ENCODE data around the gene BNC1. TPM values are rescaled to one million over a fixed set of nuclear protein-coding genes. Genes with fewer than 3 reads are reported as not detected.
"Not testable (repeated sequence)": the region's sequence is repeated elsewhere in the genome, so short reads cannot be mapped to it uniquely, and the experiment has no call there.

Gene BNC1
- polyA plus RNA-seq, 4 donors = 0.21 to 0.29 (median 0.22) TPM

- no peak for DNase-seq (ENCODE audit: low read depth in 4 of 4, low spot score in 3 of 4)
Measured at GRCh38 chr15:83249030-83249343, 35.5 kb downstream of the BNC1 start.

DNA sequence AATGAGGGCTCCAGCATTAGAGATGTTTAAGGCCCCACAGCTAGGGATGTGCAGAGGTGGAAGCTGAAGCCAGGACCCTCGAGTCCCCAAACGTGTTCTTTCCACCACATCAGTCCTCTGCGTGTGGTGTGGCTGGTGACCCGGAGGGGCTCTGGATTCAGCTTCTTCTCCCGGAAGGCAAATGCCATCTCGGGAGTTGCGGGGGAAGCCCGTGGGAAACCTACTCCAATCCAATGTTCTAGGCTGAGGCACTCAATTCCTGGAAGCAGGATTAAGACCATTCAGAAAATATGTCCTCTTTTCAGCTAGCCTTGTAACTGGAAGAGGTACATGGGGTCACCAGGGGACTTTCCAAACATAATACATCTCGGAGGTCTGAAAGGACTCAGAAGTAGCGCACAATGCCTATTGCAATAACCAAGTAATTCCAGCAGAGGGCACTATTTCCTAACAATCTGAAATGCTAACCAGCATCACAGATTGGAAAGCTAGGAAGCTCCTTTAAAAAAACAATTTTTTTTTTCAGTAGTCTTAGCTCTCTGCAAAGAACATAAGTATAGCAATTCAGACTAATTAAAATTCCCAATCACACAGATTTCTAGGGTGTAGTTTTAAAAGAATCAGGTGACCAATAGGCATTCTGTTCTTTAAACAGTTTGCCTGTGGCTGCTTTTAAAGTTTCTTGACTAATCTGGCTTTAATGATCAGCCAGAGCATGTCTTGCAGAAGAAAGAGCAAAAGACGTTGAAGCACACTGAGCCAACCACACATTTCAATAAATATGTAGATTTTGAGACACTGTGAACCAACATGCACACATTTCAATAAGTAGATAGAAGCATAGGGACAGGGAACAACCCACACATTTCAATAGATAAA, 36.1 kb downstream of the BNC1 start:
- DNase-seq (ENCODE audit: low read depth in 4 of 4, low spot score in 3 of 4) = peak; percentile 63 to 72 (median 67)

- no peak for DNase-seq (ENCODE audit: low read depth in 4 of 4, low spot score in 3 of 4)
Measured at GRCh38 chr15:83243634-83244033, 40.8 kb downstream of the BNC1 start.

- DNase-seq (ENCODE audit: low read depth in 4 of 4, low spot score in 3 of 4) = no peak
Measured at GRCh38 chr15:83230242-83230641, 54.2 kb downstream of the BNC1 start.

DNA sequence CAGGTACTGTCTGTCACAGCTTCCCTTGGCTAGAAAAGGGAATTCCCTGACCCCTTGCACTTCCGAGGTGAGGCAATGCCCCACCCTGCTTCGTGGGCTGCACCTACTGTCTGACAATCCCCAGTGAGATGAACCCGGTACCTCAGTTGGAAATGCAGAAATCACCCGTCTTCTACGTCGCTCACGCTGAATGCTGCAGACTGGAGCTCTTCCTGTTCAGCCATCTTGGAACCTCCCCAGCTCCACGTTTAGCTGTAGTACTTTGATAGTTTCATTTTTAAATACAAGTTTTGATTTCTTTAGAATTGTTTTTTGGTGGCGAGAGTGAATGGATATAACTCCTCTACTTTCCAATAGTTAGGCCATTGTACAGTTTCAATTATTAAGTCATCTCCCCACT, 59.0 kb downstream of the BNC1 start:
- DNase-seq (ENCODE audit: low read depth in 4 of 4, low spot score in 3 of 4) = no peak

DNA sequence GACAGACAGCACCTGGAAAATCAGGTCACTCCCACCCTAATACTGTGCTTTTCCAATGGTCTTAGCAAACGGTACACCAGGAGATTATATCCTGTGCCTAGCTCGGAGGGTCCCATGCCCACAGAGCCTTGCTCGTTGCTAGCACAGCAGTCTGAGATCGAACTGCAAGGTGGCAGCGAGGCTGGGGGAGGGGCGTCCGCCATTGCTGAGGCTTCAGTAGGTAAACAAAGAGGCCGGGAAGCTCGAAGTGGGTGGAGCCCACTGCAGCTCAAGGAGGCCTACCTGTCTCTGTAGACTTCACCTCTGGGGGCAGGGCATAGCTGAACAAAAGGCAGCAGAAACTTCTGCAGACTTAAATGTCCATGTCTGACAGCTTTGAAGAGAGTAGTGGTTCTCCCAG, 62.7 kb downstream of the BNC1 start:
- DNase-seq (ENCODE audit: low read depth in 4 of 4, low spot score in 3 of 4) = not testable (repeated sequence)

GRCh38 chr15:83219026-83219425, 65.4 kb downstream of the BNC1 start:
- DNase-seq (ENCODE audit: low read depth in 4 of 4, low spot score in 3 of 4) = no peak

- no peak for DNase-seq (ENCODE audit: low read depth in 4 of 4, low spot score in 3 of 4)
Measured at GRCh38 chr15:83215306-83215705, 69.2 kb downstream of the BNC1 start.

GRCh38 chr15:83210619-83211018, 73.8 kb downstream of the BNC1 start:
- DNase-seq (ENCODE audit: low read depth in 4 of 4, low spot score in 3 of 4) = no peak

DNA sequence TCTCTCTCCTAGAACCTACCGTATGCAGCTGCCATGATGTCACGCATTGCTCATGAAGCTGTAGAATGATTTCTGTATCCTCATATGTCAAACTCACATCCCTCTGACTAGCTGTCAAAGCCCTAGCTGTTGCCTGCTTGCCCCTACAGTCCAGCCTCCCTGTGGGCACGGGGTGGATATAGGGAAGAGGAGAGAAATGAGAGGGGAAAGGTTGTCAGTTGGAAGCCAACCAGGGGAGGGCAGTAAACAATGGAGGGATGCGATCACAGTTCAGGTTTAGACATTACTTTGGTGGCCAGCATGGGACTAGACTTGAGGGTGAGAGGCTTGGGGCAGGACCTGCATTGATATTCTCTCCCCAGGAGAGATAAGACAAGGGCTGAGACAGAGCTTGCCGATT, 75.1 kb downstream of the BNC1 start:
- no peak for DNase-seq (ENCODE audit: low read depth in 4 of 4, low spot score in 3 of 4)

DNA sequence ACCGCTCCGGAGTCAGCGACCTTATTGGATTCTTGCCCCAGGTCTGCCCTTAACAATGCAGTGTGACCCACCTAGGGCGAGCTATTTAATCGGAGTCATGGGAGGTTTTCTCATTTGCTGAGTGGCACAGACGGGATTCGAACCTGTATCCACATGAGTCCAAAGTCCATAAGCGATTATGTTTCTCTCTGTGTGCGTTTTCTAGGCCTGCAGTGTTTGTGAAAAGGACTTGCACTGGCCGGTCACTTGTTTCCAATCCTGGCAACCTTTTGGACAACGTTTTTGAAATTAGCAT, 76.2 kb downstream of the BNC1 start:
- no peak for DNase-seq (ENCODE audit: low read depth in 4 of 4, low spot score in 3 of 4)

GRCh38 chr15:83207660-83208366, 76.7 kb downstream of the BNC1 start, which contains the start of gene HDGFL3:
TSS of gene HDGFL3 (minus strand) at chr15:83207823. CDS start at chr15:83207414, 409 bp downstream.
- peak; percentile 41 to 61 (median 54) for DNase-seq (ENCODE audit: low read depth in 4 of 4, low spot score in 3 of 4)

- DNase-seq (ENCODE audit: low read depth in 4 of 4, low spot score in 3 of 4) = peak in 3 of 4 donors; percentile 37 to 50 (median 49)
Measured at GRCh38 chr15:83207009-83207659, 77.3 kb downstream of the BNC1 start.

- DNase-seq (ENCODE audit: low read depth in 4 of 4, low spot score in 3 of 4) = peak in 2 of 4 donors; percentile 22 to 43
Measured at GRCh38 chr15:83206526-83207008, 77.9 kb downstream of the BNC1 start.

Other genes starting within 250 kb of the BNC1 start
- gene BTBD1, start 217.4 kb downstream of the BNC1 start, polyA plus RNA-seq (ENCODE audit: insufficient read length in 4 of 4) = 10 to 100 TPM; 64.3 to 81.0 (median 79.8) TPM
- 1 to 10 TPM; 1.6 to 2.5 (median 1.8) TPM for gene TM6SF1, start 177.0 kb downstream of the BNC1 start, polyA plus RNA-seq (ENCODE audit: insufficient read length in 4 of 4)
- gene HDGFL3, start 76.8 kb downstream of the BNC1 start, polyA plus RNA-seq (ENCODE audit: insufficient read length in 4 of 4) = 10 to 100 TPM; 87.9 to 93.6 (median 90.8) TPM
- gene SH3GL3, start 162.7 kb upstream of the BNC1 start, polyA plus RNA-seq (ENCODE audit: insufficient read length in 4 of 4) = 10 to 100 TPM in 3 of 4 donors, 1 to 10 TPM in 1; 9.3 to 13.2 (median 10.3) TPM

All from right renal pelvis (tissue), 4 donors.